HG02885 (cell line): ENCODE data around the gene ESYT2.

Source experiments
- ATAC-seq: cut with Tn5 transposase; IDR thresholded peaks from one replicate; pipeline ENCODE4 v1.9.1; 2021; ENCODE audit warnings: mild to moderate bottlenecking; ENCODE audit not compliant: unreplicated experiment, poor library complexity

Gene ESYT2

GRCh38 chr7:158828133-158829020 lies 932 bp downstream of the ESYT2 start:
- ATAC-seq = no peak

DNA sequence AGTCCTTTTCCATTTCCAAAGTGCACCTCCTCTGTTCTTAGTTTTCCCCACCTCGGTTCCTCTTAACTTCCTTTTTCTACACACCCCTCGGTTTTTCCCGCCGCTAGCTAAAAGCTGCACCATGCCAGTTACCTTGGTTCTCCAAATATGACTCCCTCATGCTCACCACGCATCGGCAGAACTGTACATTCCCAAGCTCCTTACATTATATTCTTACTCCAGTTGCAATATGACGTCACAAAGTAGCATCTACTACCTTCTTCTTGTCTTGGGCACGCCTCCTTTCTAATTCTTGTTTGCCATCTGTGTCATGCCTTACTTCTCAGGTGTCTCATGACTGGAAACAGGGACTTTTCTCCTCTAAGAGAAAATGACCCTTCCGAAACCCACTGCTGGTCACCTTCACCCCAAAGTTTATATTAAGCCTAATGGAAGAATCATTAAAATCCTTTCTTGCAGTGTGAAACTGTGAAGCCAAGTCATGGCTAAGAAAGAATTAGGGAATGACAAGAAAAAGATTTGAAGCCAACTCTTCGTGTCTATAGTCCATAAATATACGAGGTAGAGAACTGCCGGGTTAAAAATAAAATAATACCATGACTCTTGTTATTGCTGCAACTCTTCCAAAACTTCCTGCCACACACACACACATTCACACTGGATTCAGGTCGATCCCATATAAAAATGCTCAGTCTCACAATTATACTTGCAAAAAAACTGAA lies 1.7 kb downstream of the ESYT2 start:
- no peak for ATAC-seq

- ATAC-seq = no peak
Measured at GRCh38 chr7:158825628-158826289, 3.5 kb downstream of the ESYT2 start.

GRCh38 chr7:158824028-158824427 lies 5.3 kb downstream of the ESYT2 start:
- ATAC-seq = peak; percentile 77

- no peak for ATAC-seq
Measured at GRCh38 chr7:158821171-158822031, 7.9 kb downstream of the ESYT2 start.

DNA sequence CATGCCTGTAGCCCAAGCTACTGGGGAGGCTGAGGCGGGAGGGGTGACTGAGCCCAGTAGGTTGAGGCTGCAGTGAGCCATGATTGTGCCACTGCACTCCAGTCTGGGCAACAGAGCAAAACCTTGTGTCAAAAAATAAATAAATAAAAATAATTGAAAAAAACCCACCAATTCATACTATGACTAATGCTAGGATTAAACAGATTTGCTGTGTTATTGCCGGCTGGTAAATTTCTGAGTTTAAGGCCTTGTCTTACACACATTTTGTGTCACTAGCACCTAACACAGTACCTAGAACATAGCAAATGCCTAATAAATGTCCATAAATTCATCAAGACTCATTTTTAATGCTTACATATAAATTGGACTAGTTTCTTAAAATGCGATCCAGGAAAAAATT lies 8.7 kb downstream of the ESYT2 start:
- ATAC-seq = no peak

GRCh38 chr7:158819571-158820203 lies 9.6 kb downstream of the ESYT2 start:
- ATAC-seq = no peak

GRCh38 chr7:158818325-158819213 lies 10.7 kb downstream of the ESYT2 start:
- peak; percentile 89 for ATAC-seq

GRCh38 chr7:158816995-158817394 lies 12.3 kb downstream of the ESYT2 start:
- no peak for ATAC-seq

GRCh38 chr7:158816271-158816670 lies 13.0 kb downstream of the ESYT2 start:
- no peak for ATAC-seq

- ATAC-seq = no peak
Measured at GRCh38 chr7:158815800-158816128, 13.5 kb downstream of the ESYT2 start.

GRCh38 chr7:158815083-158815799 lies 14.1 kb downstream of the ESYT2 start:
- ATAC-seq = no peak

- no peak for ATAC-seq
Measured at GRCh38 chr7:158814637-158815036, 14.7 kb downstream of the ESYT2 start.

- ATAC-seq = no peak
Measured at GRCh38 chr7:158812684-158813083, 16.6 kb downstream of the ESYT2 start.

DNA sequence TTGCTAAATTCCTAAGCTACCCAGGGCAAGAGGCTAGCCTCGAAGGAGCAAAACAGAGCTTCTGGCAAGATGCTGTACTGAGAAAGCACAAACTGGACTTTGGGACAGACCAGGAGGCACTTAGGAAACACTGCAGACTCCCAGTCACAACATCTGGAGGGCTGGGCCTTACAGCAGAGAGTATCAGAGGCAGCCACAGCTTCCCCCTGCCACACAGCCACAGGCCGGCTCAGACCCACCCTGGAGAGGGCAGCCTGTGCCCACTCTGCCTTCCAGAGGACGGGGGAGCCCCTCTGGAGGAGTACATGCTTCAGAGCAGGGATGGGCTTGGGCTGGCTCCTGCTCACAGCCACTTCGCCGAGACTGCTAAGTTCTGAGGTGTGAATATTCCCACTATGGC lies 17.4 kb downstream of the ESYT2 start:
- no peak for ATAC-seq

GRCh38 chr7:158811461-158811860 lies 17.8 kb downstream of the ESYT2 start:
- ATAC-seq = no peak

- ATAC-seq = no peak
Measured at GRCh38 chr7:158810846-158811245, 18.5 kb downstream of the ESYT2 start.

DNA sequence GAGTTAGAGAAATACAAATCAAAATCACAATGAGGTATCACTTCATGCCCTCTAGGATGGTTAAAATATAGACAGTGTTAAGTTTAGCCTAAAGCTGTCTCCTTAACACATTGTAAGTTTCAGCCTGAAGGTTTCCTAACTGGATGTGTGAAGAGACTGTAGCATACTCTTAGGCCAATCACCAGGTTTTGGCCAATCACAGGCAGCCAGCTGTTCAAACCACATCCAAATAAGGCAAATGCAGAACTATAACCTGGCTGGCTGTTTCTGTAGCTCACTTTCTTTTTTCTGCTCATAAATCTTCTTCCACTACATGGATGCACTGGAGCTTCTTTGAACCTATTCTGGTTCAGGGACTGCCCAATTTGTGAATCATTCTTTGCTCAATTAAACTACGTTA lies 19.7 kb downstream of the ESYT2 start:
- ATAC-seq = peak; percentile 90
